ENCODE data around the gene SULT1A1. TPM values are rescaled to one million over a fixed set of nuclear protein-coding genes. Genes with fewer than 3 reads are reported as not detected.
"Not testable (repeated sequence)": the region's sequence is repeated elsewhere in the genome, so short reads cannot be mapped to it uniquely, and the experiment has no call there.

SULT1A1 gene
- total and polyA plus RNA-seq, 2 of the 13 experiments (the other 11 are each of a cell fraction or from before 2014, with no cell fraction given), result 114 to 147 TPM

DNA sequence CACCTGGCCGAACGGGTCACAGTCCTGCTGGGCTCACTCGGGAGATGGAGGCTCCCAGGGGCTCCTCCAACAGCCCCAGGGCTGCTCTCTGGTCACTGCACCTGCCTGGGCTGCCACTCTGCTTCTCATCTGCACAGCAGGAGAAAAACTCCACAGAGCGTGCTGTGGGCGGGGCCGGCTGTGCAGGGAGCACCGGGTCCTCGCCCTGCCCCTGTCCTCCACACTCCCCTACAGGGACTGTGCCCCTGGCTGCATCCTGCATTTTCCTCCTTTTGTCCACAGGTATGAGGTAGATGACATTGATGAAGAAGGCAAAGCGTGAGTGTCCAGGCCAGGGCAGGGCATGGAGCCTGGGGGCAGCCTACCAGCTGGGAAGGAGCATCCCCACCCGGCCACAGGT is 7.8 kb downstream of the SULT1A1 start:
- H3K4me2 ChIP-seq (ENCODE audit: low read depth, low read length); H3K79me2 ChIP-seq (ENCODE audit: insufficient read depth, low read length); FAIRE-seq; H4K20me1 ChIP-seq (ENCODE audit: insufficient read depth, low read length); H3K9me3 ChIP-seq (ENCODE audit: low read length); H3K27ac ChIP-seq (ENCODE audit: extremely low read length, insufficient read depth, low read length); CTCF ChIA-PET (ENCODE audit: low intra/inter-chr PET ratio, low total read pairs); H3K9ac ChIP-seq (ENCODE audit: insufficient read depth, low read depth, low read length); BruUV-seq (replicated peaks); in situ Hi-C loops (cut with HindIII; ENCODE audit: extremely low pct_ligation_motif_present, low pct_unique_long_range_greater_than_20kb); intact Hi-C loops (cut with micrococcal nuclease; ENCODE audit: unreplicated experiment); H3K36me3 ChIP-seq (replicated peaks in 1 of 2; ENCODE audit: control insufficient read depth in 1 of 2, insufficient read depth in 2 of 2, low read length in 2 of 2); DNase-seq (ENCODE audit: low spot score); POLR2A ChIA-PET; H2AFZ ChIP-seq (ENCODE audit: low read length); H3K27me3 ChIP-seq (ENCODE audit: control insufficient read depth in 1 of 2, insufficient read depth in 2 of 2, low read length in 2 of 2); H3K4me3 ChIP-seq (replicated peaks in 1 of 3; ENCODE audit: insufficient read depth in 1 of 3, low read depth in 2 of 3, low read length in 3 of 3): not testable (repeated sequence)
- ATAC-seq, result peak; percentile 12
- TF ChIP-seq ZNF263 (CRISPR knock-in tag; IDR thresholded peaks at IDR 0.05), result peak; percentile 81
- H3K4me1 ChIP-seq (ENCODE audit: insufficient read depth, low read length), result peaks cover 22% of the 10 kb centered on the region
- 7% methylated on average over 6 of the region's 10 CpGs for WGBS (ENCODE audit: low lambda C conversion rate)

DNA sequence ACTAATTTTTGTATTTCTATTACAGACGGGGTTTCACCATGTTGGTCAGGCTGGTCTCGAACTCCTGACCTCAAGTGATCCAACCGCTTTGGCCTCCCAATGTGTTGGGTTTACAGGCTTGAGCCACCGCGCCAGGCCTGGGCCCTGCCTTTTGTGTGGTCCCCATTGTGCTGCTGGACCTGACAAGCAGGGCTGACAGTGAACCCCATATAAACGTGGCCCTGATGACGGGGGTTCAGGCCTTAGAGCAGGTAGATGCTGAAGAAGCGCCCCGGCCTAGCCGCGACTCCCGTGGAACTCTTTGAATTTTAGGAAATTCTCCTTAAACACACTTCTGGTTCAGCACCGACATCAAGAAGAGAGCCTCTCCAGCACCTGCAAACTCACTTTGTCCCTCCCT is 8.3 kb downstream of the SULT1A1 start:
- CTCF ChIA-PET (ENCODE audit: low intra/inter-chr PET ratio, low total read pairs); FAIRE-seq; H3K9me3 ChIP-seq (ENCODE audit: low read length); H3K27ac ChIP-seq (ENCODE audit: extremely low read length, insufficient read depth, low read length); H3K27me3 ChIP-seq (ENCODE audit: control insufficient read depth in 1 of 2, insufficient read depth in 2 of 2, low read length in 2 of 2); H3K9ac ChIP-seq (ENCODE audit: insufficient read depth, low read depth, low read length); POLR2A ChIA-PET; H4K20me1 ChIP-seq (ENCODE audit: insufficient read depth, low read length); DNase-seq (ENCODE audit: low spot score); H3K4me2 ChIP-seq (ENCODE audit: low read depth, low read length); in situ Hi-C loops (cut with HindIII; ENCODE audit: extremely low pct_ligation_motif_present, low pct_unique_long_range_greater_than_20kb); H3K4me3 ChIP-seq (replicated peaks in 1 of 3; ENCODE audit: insufficient read depth in 1 of 3, low read depth in 2 of 3, low read length in 3 of 3); intact Hi-C loops (cut with micrococcal nuclease; ENCODE audit: unreplicated experiment); H3K36me3 ChIP-seq (replicated peaks in 1 of 2; ENCODE audit: control insufficient read depth in 1 of 2, insufficient read depth in 2 of 2, low read length in 2 of 2); H2AFZ ChIP-seq (ENCODE audit: low read length); BruUV-seq (replicated peaks); ATAC-seq; H3K79me2 ChIP-seq (ENCODE audit: insufficient read depth, low read length): not testable (repeated sequence)
- 85% methylated on average over 13 of the region's 13 CpGs for WGBS (ENCODE audit: low lambda C conversion rate)
- peaks cover 27% of the 10 kb centered on the region for H3K4me1 ChIP-seq (ENCODE audit: insufficient read depth, low read length)

DNA sequence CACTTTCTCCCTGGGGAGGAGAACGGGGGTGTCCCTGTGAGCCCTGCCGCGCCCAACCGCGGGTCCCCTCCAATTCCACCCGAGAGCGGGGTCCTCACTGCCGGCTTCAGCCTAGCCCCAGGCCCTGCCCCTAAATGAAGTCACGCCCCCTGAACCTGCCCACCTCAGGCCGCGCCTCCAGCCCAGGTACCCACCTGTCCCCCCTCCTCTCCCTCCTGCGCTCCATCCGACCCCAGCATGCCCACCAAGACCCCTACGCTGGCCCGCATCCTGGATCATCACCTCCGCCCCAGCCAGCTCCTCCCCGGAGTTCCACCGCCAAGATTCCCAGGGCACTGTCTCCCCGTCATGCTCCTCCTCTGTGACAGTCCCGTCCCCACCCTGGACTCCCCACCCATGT is 8.9 kb downstream of the SULT1A1 start:
- H3K36me3 ChIP-seq (replicated peaks in 1 of 2; ENCODE audit: control insufficient read depth in 1 of 2, insufficient read depth in 2 of 2, low read length in 2 of 2); H2AFZ ChIP-seq (ENCODE audit: low read length); H3K79me2 ChIP-seq (ENCODE audit: insufficient read depth, low read length); in situ Hi-C loops (cut with HindIII; ENCODE audit: extremely low pct_ligation_motif_present, low pct_unique_long_range_greater_than_20kb); H3K4me2 ChIP-seq (ENCODE audit: low read depth, low read length); H3K9ac ChIP-seq (ENCODE audit: insufficient read depth, low read depth, low read length); H4K20me1 ChIP-seq (ENCODE audit: insufficient read depth, low read length); CTCF ChIA-PET (ENCODE audit: low intra/inter-chr PET ratio, low total read pairs); DNase-seq (ENCODE audit: low spot score); BruUV-seq (replicated peaks); intact Hi-C loops (cut with micrococcal nuclease; ENCODE audit: unreplicated experiment); FAIRE-seq; H3K9me3 ChIP-seq (ENCODE audit: low read length); H3K27me3 ChIP-seq (ENCODE audit: control insufficient read depth in 1 of 2, insufficient read depth in 2 of 2, low read length in 2 of 2); H3K4me3 ChIP-seq (replicated peaks in 1 of 3; ENCODE audit: insufficient read depth in 1 of 3, low read depth in 2 of 3, low read length in 3 of 3); ATAC-seq; POLR2A ChIA-PET; H3K27ac ChIP-seq (ENCODE audit: extremely low read length, insufficient read depth, low read length): not testable (repeated sequence)
- WGBS (ENCODE audit: low lambda C conversion rate), result 88% methylated on average over 13 of the region's 20 CpGs
- H3K4me1 ChIP-seq (ENCODE audit: insufficient read depth, low read length), result peaks cover 33% of the 10 kb centered on the region

DNA sequence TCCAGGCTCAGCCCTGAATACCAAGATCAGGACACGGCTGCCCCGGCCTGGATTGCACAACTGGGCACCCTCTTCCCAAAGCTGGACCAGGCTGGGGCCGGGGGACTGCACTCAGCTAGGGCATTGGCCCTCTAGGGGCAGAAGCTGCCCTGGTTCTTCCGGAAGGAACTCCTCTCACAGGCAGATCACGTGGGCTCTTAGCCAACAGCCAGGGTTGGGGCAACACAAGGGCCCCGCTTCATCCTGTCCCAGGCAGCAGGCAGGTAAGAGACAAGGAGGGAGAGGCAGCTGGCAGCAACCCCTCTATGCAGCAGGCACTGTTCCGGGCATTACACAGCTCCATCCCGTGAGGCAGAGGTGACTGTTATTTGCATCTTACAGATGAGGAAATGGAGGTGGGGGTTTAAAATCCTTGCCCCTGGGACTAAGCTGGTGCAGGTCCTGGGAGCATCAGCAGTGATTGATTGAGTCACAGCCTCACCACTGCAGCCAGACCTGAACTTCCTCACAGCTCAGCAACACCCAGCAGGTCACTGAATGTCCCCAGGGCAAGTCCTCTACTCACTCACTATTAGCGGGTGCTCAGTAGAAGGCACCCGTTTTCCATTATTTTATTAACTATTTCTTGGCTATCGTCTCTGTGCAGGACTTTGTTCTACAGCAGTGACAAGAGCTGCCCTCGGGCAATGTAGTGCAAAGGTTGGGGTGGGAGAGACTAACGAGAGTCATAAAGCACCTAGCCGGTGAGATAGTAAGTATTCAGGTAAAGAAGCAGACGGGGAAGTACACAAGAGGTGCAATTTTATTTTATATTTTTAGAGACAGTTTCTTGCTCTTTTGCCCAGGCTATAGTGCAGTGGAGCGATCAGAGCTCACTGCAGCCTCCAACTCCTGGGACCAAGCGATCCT is 10.2 kb downstream of the SULT1A1 start:
- in situ Hi-C loops (cut with HindIII; ENCODE audit: extremely low pct_ligation_motif_present, low pct_unique_long_range_greater_than_20kb); POLR2A ChIA-PET; H3K36me3 ChIP-seq (replicated peaks in 1 of 2; ENCODE audit: control insufficient read depth in 1 of 2, insufficient read depth in 2 of 2, low read length in 2 of 2); intact Hi-C loops (cut with micrococcal nuclease; ENCODE audit: unreplicated experiment); H3K79me2 ChIP-seq (ENCODE audit: insufficient read depth, low read length); H3K27me3 ChIP-seq (ENCODE audit: control insufficient read depth in 1 of 2, insufficient read depth in 2 of 2, low read length in 2 of 2); H3K9ac ChIP-seq (ENCODE audit: insufficient read depth, low read depth, low read length); H2AFZ ChIP-seq (ENCODE audit: low read length); H4K20me1 ChIP-seq (ENCODE audit: insufficient read depth, low read length); H3K9me3 ChIP-seq (ENCODE audit: low read length); H3K4me3 ChIP-seq (replicated peaks in 1 of 3; ENCODE audit: insufficient read depth in 1 of 3, low read depth in 2 of 3, low read length in 3 of 3); H3K4me2 ChIP-seq (ENCODE audit: low read depth, low read length); CTCF ChIA-PET (ENCODE audit: low intra/inter-chr PET ratio, low total read pairs); DNase-seq (ENCODE audit: low spot score); H3K27ac ChIP-seq (ENCODE audit: extremely low read length, insufficient read depth, low read length): not testable (repeated sequence)
- ATAC-seq (peak; percentile 81), FAIRE-seq (peak; percentile 89)
- TSS peak; percentile 43 for BruUV-seq (replicated peaks)
- WGBS (ENCODE audit: low lambda C conversion rate), result no CpG with 5 or more reads among the region's 17 CpGs
- H3K4me1 ChIP-seq (ENCODE audit: insufficient read depth, low read length), result peaks cover 47% of the 10 kb centered on the region
